Chondrocyte (in vitro differentiated cells): ENCODE data around the gene CITED2. TPM values are rescaled to one million over a fixed set of nuclear protein-coding genes. Genes with fewer than 3 reads are reported as not detected.
A peak's percentile ranks its signal among the peaks of the same experiment; 100 is the strongest.

Experiments used
- DNase-seq: peaks from one replicate; pipeline ENCODE4 v3.0.0; 2021; ENCODE audit warnings: mixed read lengths, low spot score
- H3K27ac Mint-ChIP-seq: one replicate; pipeline ENCODE4 v1.8.0; 2021; ENCODE audit warnings: mild to moderate bottlenecking, moderate library complexity, mixed read lengths; ENCODE audit not compliant: unreplicated experiment
- H3K27me3 Mint-ChIP-seq: 2 replicates; pipeline ENCODE4 v1.8.0; 2021; ENCODE audit warnings: low read depth, mixed read lengths
- H3K36me3 Mint-ChIP-seq: 2 replicates; pipeline ENCODE4 v1.8.0; 2021; ENCODE audit warnings: low read depth, mixed read lengths
- H3K4me1 Mint-ChIP-seq: 2 replicates; pipeline ENCODE4 v1.8.0; 2021; ENCODE audit warnings: low read depth, mild to moderate bottlenecking, mixed read lengths
- H3K4me3 Mint-ChIP-seq: one replicate; pipeline ENCODE4 v1.8.0; 2021; ENCODE audit warnings: mild to moderate bottlenecking, moderate library complexity, mixed read lengths; ENCODE audit not compliant: unreplicated experiment
- H3K9me3 Mint-ChIP-seq: 2 replicates; pipeline ENCODE4 v1.8.0; 2021; ENCODE audit warnings: low read depth, mixed read lengths
- total RNA-seq: library from RNA; stranded (reverse); gene quantifications from 3 replicates; pipeline ENCODE4 v1.2.1, GENCODE V29; 2021
- TF ChIP-seq, protein P1 (sequence below): fragments of 200-600 bp; sonication (generic); IDR thresholded peaks from 2 replicates; pipeline ENCODE4 v1.5.0; 2021; ENCODE audit warnings: antibody characterized with exemption, mild to moderate bottlenecking, moderate library complexity

The CITED2 gene
- total RNA-seq, 1 donor from 2014 or later = 233 TPM

DNA sequence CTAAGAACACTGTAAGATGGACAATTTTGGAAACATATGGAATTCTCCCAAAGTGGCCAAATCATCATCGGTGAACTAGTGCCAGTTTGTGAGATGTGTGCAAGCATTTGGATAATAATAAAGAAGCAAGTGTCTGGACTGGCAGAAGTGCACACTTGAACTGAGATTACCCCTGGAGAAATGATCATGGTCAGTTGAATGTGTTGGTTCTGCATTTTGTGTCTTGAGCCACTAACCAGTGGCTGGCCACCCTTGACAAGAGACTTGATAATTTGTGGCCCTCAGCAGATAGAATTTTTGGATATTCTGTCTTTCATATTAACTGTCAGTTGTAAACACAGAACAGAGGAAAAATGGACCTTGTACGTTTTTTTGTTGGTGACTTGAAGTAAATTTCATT is 37.4 kb downstream of the CITED2 start:
- TF ChIP-seq, protein P1, sequence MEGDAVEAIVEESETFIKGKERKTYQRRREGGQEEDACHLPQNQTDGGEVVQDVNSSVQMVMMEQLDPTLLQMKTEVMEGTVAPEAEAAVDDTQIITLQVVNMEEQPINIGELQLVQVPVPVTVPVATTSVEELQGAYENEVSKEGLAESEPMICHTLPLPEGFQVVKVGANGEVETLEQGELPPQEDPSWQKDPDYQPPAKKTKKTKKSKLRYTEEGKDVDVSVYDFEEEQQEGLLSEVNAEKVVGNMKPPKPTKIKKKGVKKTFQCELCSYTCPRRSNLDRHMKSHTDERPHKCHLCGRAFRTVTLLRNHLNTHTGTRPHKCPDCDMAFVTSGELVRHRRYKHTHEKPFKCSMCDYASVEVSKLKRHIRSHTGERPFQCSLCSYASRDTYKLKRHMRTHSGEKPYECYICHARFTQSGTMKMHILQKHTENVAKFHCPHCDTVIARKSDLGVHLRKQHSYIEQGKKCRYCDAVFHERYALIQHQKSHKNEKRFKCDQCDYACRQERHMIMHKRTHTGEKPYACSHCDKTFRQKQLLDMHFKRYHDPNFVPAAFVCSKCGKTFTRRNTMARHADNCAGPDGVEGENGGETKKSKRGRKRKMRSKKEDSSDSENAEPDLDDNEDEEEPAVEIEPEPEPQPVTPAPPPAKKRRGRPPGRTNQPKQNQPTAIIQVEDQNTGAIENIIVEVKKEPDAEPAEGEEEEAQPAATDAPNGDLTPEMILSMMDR = no peak

DNA sequence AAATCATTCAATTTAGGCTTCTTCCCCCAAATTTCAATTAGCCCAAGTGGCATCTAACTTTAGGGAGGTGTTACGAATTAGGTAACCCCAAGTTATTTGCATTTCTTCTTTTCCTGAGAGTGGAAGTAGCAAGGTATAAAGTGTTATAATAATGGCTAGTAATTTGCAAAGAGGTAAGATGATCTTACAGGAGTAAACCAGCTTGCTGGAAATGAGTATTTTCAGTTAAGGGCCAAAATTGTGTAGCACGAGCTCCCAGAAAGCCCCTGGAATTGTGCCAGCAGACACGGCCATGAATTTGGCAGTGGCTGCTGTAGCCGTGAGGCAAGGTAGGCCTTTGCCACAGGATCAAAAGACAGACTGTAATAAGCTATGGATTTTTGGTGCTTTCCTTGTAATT is 38.0 kb downstream of the CITED2 start:
- Mint-ChIP-seq H3K9me3 (peaks cover 4% of the 10 kb centered on the region), H3K36me3 (no peaks in the 10 kb centered on the region), H3K4me3 (no peak overlapping the region), H3K4me1 (peaks cover 10% of the 10 kb centered on the region), H3K27ac (no peak overlapping the region), H3K27me3 (no peaks in the 10 kb centered on the region)
- DNase-seq = no peak
- TF ChIP-seq, protein P1 = no peak

More for the DNA sequence above, 37.4 kb downstream of the CITED2 start:
- Mint-ChIP-seq H3K4me3 (no peak overlapping the region), H3K4me1 (peaks cover 10% of the 10 kb centered on the region), H3K36me3 (no peaks in the 10 kb centered on the region), H3K27me3 (no peaks in the 10 kb centered on the region), H3K9me3 (peaks cover 4% of the 10 kb centered on the region), H3K27ac (no peak overlapping the region)
- DNase-seq = no peak

DNA sequence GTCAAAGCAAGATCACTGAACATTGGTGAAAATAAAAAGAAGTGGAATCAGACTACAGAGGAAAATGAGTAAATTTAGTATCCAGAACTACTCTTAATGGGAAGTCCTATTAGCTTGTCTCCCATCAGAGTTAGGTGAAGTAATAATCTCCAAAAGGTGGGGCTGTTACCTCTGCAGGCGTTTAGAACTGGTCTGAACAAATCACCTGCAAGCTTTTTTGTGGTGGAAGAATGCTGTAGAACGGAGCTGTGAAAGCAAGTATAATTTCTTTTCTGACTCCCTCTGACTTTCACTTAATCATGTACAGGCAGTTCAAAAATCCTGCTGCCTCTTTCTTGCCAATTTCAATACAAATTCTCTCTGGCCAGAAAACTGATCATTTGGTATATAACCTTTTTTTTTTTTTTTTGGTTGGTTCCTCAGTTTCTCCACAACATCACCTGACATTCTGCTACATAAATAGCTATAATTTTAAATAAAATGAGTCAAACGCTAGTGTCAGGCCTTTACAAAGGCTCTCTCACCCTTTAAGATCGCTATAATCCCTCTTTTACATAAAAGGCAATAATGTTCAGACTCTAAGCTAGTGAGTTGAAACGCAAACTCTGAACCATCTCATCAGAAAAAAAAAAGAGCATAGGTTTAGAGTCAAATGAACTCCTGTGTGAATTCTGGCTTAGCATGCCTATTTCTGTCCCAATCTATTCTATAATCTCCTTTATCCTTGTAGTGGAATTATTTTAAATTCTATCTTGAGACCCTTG is 38.8 kb downstream of the CITED2 start:
- H3K36me3 Mint-ChIP-seq = no peaks in the 10 kb centered on the region
- H3K9me3 Mint-ChIP-seq = no peaks in the 10 kb centered on the region
- peak overlapping the region; percentile 75 for H3K27ac Mint-ChIP-seq
- H3K27me3 Mint-ChIP-seq = no peaks in the 10 kb centered on the region
- peaks cover 18% of the 10 kb centered on the region for H3K4me1 Mint-ChIP-seq
- DNase-seq = no peak
- no peak overlapping the region for H3K4me3 Mint-ChIP-seq
- TF ChIP-seq, protein P1 = no peak

DNA sequence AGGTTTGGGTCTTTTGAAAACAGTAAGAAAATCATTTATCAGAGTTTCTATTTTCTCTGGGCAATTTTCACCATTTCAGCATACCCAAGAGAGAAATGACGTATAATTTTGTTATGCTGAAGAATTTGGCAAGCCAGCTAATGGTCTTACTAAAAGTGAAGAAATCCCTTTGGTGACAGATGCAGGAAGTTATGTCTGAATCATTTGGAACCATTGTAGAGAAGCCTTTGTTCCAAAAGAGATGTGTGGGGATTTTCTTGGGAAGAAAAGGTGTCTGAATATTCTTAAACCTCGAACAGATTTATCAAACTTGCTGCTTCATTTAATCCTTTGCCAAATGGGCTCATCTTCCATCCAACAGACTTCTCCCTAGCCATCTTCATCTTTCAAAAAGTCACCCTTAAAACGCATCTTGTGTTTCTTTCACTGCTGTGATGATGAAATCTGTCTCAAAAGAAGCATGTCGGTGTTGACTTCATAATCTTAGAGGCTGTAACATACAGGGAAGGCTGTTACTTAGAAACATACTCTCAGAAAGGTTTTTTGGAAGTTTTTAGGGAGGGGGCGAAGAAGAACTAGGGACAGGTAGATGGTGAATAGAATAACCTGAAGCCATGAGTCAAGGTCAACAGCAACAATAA is 39.5 kb downstream of the CITED2 start:
- H3K27me3 Mint-ChIP-seq = no peaks in the 10 kb centered on the region
- no peaks in the 10 kb centered on the region for H3K9me3 Mint-ChIP-seq
- H3K36me3 Mint-ChIP-seq = no peaks in the 10 kb centered on the region
- peaks cover 22% of the 10 kb centered on the region for H3K4me1 Mint-ChIP-seq
- H3K4me3 Mint-ChIP-seq = no peak overlapping the region
- peak overlapping the region; percentile 75 for H3K27ac Mint-ChIP-seq
- DNase-seq = no peak
- TF ChIP-seq, protein P1 = no peak

DNA sequence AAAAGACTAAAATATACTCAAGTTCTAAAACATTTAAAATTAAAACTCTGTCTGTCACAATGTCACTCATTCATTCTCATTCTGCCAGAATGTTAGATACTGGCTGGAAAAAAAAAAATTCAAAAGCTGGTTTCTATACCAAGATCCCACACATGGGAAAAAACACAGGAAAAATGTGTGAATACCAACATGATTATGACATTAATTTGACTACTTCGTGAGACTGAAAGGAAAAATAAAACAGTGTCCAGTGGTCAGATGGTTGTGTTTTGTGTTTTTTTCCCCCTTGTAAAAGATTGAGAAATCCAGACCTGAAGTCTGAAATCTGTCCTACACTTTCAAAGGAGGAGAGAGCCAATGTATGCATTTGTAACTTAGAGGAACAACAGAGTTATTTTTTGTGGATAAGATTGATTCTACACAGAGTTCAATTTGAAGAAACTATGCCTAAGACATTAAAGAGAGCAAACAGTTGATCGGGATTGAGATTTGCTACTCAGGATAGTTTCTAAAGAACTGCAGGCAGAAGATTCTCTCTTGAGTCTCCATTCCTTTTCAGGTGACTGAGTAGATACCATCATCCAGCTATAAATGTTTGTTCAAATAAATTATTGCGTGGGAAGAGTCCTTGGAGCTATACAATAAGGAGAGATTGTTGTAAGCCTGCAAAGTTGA is 43.5 kb downstream of the CITED2 start:
- TF ChIP-seq, protein P1 = no peak
- Mint-ChIP-seq H3K9me3 (no peaks in the 10 kb centered on the region), H3K27me3 (no peaks in the 10 kb centered on the region), H3K4me1 (peaks cover 27% of the 10 kb centered on the region), H3K36me3 (no peaks in the 10 kb centered on the region), H3K4me3 (no peak overlapping the region), H3K27ac (peak overlapping the region; percentile 78)
- DNase-seq = no peak
